GM10847 (cell line): ENCODE measurements around the gene SLC12A9.

Experiments used
- POLR2A ChIP-seq: IDR thresholded peaks from 2 replicates; pipeline ENCODE4 v1.6.1; 2011; ENCODE audit not compliant: insufficient read length; ENCODE audit errors: extremely low read depth

The SLC12A9 gene

GRCh38 chr7:100882785-100883526 lies 30.4 kb downstream of the SLC12A9 start:
- no peak for TF ChIP-seq POLR2A

DNA sequence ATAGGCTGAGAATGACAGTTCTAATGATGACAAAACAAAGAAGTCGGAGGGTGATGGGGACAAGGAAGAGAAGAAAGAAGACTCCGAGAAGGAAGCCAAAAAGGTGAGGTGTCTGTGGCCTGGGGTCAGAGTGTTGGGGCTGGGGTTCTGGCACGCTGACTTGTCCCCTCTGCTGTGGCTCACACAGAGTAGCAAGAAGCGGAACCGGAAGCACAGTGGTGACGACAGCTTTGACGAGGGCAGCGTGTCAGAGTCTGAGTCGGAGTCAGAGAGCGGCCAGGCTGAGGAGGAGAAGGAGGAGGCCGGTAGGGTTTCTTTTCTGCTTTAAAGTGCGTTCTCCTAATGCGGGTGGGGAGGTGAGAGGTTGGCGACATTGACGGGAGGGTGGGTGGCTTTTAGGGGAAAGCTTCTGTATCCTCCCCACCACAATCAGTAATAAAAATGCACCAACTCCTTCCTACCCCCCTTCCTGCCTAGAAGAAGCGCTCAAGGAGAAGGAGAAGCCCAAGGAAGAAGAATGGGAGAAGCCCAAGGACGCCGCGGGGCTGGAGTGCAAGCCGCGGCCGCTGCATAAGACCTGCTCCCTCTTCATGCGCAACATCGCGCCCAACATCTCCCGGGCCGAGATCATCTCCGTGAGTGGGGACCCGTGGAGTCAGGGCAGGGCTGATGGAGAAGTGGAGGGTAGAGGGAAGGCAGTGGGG lies 32.4 kb downstream of the SLC12A9 start:
- no peak for TF ChIP-seq POLR2A

DNA sequence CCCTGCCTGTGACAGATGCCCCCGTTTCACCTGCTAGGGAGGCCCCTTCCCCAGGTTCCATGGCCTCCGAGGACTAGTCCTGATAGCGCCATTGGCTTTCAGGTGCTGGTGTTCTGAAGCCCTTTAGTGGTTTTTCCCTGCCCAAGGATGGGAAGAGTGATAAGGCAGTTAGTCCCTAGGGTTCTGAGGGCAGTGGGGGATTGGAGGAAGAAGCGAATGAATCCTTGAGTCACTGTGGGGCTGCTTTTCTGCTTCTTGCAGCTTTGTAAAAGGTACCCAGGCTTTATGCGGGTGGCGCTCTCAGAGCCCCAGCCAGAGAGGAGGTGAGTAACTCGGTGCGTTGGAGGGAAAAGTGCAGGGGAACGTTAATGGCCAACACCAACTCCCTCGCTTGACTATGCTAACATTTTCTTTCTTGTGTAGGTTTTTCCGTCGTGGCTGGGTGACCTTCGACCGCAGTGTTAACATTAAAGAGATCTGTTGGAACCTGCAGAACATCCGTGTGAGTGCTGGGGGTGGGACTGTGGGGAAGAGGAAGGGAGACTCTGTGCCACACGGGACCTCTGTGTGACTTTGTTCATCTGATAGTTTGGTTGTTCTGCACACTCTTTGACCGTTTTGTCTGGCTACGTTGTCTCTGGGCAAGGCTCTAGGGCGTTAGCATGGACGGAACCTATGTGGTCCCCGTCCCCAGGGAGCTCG lies 33.1 kb downstream of the SLC12A9 start:
- TF ChIP-seq POLR2A: no peak

- TF ChIP-seq POLR2A: no peak
Measured at GRCh38 chr7:100886142-100886935, 33.8 kb downstream of the SLC12A9 start.

DNA sequence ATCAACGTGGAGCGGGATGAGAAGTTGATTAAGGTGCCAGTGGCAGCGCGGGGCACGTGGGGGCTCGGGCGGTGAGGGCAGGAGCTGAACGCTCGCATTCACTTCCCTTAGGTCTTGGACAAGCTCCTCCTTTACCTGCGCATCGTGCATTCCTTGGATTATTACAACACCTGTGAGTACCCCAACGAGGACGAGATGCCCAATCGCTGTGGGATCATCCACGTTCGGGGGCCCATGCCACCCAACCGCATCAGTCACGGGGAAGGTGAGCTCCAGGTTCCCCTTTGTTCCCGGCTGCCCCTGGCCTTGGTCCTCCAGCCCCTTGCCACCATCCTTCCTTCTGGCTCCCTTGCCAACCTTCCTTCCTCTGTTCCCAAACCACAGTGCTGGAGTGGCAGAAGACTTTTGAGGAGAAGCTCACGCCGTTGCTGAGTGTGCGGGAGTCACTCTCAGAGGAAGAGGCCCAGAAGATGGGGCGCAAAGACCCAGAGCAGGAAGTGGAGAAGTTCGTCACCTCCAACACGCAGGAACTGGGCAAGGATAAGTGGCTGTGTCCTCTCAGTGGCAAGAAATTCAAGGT lies 34.5 kb downstream of the SLC12A9 start:
- TF ChIP-seq POLR2A: no peak

DNA sequence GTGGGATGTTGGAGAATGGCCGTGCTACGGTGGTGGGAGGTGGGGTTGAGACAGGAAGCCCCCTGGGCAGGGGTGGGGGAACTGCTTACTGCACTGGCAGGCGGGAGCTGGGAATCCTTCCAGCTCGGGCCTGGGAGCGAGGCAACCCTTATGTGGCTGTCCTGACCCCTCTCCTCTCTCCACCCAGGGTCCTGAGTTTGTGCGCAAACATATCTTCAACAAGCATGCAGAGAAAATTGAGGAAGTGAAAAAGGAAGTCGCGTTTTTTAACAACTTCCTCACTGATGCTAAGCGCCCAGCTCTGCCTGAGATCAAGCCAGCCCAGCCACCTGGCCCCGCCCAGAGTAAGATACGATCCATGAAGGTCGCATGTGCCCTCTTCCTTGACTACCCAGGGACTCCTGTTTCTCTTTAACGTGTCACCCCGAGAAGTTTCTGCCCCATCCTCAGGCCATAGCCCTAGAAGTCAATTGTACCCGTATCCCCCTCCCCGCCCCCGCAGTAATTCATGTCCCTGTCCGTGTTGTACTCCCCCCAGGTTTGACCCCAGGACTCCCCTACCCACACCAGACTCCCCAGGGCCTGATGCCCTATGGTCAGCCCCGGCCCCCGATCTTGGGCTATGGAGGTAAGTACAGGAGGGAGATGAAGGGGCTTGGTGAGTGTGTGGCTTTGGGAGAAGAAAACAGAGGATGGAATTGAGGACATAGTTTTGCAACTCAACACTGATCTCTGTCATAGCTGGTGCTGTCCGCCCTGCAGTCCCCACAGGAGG lies 35.2 kb downstream of the SLC12A9 start:
- no peak for TF ChIP-seq POLR2A

DNA sequence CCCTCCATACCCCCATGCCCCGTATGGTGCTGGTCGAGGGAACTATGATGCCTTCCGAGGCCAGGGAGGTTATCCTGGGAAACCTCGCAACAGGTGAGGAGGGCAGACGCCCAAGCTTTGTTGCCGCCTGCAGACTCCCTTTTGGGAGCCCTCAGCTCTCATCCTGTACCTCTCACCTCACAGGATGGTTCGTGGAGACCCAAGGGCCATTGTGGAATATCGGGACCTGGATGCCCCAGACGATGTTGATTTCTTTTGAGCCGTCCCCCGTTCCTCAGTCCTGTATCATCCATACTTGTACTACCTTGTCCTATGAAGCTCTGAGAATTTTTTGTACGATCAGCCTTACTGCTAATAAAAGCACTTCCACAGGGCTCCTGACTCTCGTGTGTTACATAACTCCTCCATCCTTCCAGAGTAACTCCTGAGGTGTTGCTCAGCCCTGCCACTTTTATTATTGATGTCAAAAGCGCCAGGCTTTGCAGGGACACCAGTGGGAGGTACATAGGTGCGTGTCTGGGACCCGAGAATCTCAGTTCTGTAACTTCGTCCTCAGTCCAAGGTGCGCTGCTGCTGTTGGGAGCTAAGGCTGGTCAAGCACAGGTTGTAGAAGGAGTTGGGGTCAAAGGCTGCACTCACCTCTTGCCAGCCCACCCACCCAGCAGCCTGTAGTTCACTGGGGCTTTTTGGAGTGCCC lies 35.9 kb downstream of the SLC12A9 start:
- TF ChIP-seq POLR2A: no peak

DNA sequence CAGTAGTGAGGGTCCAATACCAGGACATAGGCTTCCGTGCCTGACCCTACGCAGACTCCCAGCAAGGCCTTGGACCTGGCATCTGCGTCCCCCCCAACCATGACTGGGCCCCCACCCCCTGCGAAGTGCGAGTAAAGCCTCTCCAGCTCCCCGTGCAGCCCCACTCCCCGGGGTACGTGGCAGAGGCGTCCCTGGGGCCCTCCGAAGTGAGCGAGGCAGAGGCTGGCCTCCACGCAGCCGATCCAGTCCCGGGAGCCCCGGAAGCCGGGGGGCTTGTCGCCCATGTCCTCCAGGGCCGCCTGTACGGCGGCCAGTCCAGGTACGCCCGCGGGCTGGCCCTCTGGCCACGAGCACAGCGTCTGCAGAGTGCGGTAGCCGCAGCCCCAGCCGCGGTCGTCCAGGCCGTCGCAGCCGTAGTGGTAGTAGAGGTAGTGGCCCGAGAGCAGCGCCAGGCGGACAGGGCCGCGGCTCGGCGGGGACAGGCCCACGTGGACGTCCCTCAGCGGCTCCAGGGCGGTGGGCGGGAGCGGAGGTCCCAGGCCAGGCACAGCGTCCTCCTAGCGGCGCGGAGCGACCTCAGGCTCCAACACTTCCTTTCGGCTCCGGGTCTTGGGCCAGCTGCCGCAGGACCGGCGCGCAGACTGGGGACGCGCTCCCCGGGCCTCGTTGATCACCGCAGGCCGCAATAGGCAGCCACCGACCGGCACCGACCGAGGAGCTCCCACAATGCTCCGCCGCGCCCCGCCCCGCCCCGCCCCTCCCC lies 36.7 kb downstream of the SLC12A9 start, which contains the start of gene UFSP1:
Gene UFSP1, minus strand, starts transcription at position 728 of the 763 bp plus-strand sequence. Its CDS starts 444 bp downstream, at position 284.
- TF ChIP-seq POLR2A: no peak

DNA sequence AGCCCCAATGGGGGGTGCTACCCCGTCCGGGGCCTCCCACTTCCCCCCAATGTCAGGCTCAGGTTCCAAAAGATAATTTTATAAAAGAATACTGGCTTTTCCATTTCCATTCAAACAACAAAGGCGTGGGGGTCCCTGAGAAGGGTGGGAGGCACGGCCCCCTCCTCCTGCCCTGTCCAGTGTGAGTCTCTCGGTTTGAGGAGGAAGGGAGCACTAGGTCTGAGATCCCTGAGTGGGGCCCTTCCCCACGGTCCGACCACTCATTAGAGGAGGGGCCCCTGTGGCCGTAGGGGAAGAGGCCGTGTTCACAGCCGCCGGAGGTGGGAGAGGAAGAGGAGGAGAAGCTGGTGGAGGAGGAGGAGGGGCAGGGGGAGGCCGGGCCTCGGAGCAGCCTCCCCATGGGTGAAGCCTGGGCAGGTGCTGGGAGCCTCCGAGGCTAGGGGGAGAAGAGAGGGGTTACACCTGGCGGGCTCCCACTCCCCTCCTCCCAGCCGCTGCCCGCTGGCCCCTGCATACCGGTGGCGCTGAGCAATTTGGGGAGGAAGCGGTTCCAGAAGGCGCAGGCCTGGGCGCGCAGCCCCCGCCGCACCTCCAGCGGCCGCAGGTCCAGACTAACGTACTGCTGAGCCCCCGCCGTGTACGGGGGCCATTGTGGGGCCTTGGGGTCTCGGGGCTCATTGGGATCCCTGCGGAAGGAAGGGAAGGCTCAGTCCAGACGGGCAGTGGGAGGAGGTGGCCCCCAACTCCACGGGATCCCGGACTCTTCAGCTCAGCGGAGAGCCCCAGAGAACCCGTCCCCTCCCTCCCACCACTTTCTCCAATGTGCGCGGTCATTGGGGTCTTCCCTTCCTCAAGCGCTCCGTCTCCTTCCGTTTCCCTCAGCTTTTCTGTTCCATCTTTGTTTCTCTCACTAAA lies 38.4 kb downstream of the SLC12A9 start:
- TF ChIP-seq POLR2A: no peak

DNA sequence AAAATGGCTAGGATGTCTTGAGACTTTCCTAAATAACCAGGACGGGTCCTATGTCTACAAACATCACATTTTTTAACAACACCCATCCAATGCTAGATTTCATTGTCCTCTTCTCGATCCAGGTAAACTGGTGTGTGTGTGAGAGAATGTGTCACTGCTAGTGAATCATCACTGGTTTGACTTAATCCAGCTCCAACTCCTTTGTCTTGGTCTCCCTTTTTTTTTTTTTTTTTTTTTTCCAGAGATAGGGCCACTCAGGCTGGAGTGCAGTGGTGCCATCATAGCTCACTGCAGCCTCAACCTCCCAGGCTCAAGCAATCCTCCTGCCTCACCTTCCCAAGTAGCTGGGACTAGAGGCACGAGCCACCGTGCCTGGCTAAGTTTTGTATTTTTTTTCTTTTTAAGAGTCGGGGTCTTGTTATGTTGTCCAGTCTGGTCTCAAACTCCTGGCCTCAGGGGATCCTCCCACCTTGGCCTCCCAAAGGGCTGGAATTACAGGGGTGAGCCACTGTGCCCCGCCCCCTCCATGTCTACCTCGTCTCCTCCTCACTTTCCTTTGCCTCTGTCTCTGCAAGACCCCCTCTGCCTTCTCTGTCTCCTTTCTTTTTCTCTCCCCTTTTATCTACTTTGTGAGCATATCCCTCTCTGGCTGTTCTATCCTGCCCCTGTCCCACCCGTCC lies 39.2 kb downstream of the SLC12A9 start:
- TF ChIP-seq POLR2A: no peak
